A549 (cell line): ENCODE measurements around the gene PKHD1.
"Not testable (repeated sequence)": the region's sequence is repeated elsewhere in the genome, so short reads cannot be mapped to it uniquely, and the experiment has no call there.

Source experiments
- BHLHE40 ChIP-seq: IDR thresholded peaks from 2 replicates; pipeline ENCODE4 v1.6.1; 2012; ENCODE audit warnings: low read depth, low read length, inconsistent platforms
- CEBPB ChIP-seq, 2 experiments: fragments of >200 bp in 1 of 2; sonication (Bioruptor Twin) in 1 of 2; formaldehyde crosslinking in 1 of 2; IDR thresholded peaks; 2 replicates each; pipeline ENCODE4 v1.6.1; 2012 to 2016
- NR3C1 ChIP-seq: fragments of >200 bp; sonication (Bioruptor Twin); formaldehyde crosslinking; IDR thresholded peaks from 3 replicates; pipeline ENCODE4 v1.6.1; 2017
- PHF8 ChIP-seq: fragments of 200-600 bp; sonication (generic); IDR thresholded peaks from 2 replicates; pipeline ENCODE4 v1.6.1; 2016; ENCODE audit warnings: low read depth, mild to moderate bottlenecking, antibody characterized with exemption, moderate library complexity, borderline replicate concordance
- POLR2A ChIP-seq: IDR thresholded peaks from 2 replicates; pipeline ENCODE4 v1.6.1; 2012; ENCODE audit warnings: mild to moderate bottlenecking, low read length
- SREBF2 ChIP-seq: fragments of 450-650 bp; IDR thresholded peaks from 2 replicates; pipeline ENCODE4 v1.6.1; 2014; ENCODE audit warnings: mild to moderate bottlenecking, moderate library complexity
- TP53 ChIP-seq: fragments of 250-450 bp; sonication (Bioruptor Pico); IDR thresholded peaks from 2 replicates; pipeline ENCODE4 v1.5.0; 2021; ENCODE audit warnings: mild to moderate bottlenecking, moderate library complexity
- TF ChIP-seq, protein P1 (sequence below): fragments of >200 bp; sonication (Bioruptor Twin); formaldehyde crosslinking; IDR thresholded peaks from 3 replicates; pipeline ENCODE4 v1.5.1; 2016
- TF ChIP-seq, protein P2 (sequence below): fragments of 200-600 bp; sonication (generic); IDR thresholded peaks from 2 replicates; pipeline ENCODE4 v1.6.1; 2016; ENCODE audit warnings: antibody characterized with exemption, mild to moderate bottlenecking, moderate library complexity

DNA sequence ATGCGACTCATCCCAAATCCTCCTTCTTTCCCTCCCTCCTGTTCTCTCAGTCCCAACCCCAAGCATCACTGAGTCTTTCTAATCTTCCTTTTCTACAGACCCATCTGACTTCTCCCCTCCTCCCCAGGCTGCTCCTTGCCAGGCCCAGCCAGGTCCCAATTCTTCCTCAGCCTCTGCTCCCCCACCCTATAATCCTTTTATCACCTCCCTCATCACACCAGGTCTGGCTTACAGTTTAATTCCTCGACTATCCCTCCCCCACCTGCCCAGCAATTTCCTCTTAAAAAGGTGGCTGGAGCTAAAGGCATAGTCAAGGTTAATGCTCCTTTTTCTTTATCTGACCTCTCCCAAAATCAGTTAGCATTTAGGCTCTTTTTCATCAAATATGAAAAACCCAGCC lies 147.7 kb downstream of the PKHD1 start:
- TF ChIP-seq, protein P1, sequence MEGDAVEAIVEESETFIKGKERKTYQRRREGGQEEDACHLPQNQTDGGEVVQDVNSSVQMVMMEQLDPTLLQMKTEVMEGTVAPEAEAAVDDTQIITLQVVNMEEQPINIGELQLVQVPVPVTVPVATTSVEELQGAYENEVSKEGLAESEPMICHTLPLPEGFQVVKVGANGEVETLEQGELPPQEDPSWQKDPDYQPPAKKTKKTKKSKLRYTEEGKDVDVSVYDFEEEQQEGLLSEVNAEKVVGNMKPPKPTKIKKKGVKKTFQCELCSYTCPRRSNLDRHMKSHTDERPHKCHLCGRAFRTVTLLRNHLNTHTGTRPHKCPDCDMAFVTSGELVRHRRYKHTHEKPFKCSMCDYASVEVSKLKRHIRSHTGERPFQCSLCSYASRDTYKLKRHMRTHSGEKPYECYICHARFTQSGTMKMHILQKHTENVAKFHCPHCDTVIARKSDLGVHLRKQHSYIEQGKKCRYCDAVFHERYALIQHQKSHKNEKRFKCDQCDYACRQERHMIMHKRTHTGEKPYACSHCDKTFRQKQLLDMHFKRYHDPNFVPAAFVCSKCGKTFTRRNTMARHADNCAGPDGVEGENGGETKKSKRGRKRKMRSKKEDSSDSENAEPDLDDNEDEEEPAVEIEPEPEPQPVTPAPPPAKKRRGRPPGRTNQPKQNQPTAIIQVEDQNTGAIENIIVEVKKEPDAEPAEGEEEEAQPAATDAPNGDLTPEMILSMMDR: not testable (repeated sequence)
- TF ChIP-seq PHF8; CEBPB (IDR thresholded peaks at IDR 0.05); POLR2A; SREBF2; NR3C1; BHLHE40; TP53 (CRISPR knock-in tag): not testable (repeated sequence)
- TF ChIP-seq, protein P2, sequence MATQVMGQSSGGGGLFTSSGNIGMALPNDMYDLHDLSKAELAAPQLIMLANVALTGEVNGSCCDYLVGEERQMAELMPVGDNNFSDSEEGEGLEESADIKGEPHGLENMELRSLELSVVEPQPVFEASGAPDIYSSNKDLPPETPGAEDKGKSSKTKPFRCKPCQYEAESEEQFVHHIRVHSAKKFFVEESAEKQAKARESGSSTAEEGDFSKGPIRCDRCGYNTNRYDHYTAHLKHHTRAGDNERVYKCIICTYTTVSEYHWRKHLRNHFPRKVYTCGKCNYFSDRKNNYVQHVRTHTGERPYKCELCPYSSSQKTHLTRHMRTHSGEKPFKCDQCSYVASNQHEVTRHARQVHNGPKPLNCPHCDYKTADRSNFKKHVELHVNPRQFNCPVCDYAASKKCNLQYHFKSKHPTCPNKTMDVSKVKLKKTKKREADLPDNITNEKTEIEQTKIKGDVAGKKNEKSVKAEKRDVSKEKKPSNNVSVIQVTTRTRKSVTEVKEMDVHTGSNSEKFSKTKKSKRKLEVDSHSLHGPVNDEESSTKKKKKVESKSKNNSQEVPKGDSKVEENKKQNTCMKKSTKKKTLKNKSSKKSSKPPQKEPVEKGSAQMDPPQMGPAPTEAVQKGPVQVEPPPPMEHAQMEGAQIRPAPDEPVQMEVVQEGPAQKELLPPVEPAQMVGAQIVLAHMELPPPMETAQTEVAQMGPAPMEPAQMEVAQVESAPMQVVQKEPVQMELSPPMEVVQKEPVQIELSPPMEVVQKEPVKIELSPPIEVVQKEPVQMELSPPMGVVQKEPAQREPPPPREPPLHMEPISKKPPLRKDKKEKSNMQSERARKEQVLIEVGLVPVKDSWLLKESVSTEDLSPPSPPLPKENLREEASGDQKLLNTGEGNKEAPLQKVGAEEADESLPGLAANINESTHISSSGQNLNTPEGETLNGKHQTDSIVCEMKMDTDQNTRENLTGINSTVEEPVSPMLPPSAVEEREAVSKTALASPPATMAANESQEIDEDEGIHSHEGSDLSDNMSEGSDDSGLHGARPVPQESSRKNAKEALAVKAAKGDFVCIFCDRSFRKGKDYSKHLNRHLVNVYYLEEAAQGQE: not testable (repeated sequence)
